ENCODE results near the gene KRTAP4-16. TPM values are rescaled to one million over a fixed set of nuclear protein-coding genes. Genes with fewer than 3 reads are reported as not detected.

KRTAP4-16 gene
- total RNA-seq, 1 experiment from 2014 or later, result not detected

DNA sequence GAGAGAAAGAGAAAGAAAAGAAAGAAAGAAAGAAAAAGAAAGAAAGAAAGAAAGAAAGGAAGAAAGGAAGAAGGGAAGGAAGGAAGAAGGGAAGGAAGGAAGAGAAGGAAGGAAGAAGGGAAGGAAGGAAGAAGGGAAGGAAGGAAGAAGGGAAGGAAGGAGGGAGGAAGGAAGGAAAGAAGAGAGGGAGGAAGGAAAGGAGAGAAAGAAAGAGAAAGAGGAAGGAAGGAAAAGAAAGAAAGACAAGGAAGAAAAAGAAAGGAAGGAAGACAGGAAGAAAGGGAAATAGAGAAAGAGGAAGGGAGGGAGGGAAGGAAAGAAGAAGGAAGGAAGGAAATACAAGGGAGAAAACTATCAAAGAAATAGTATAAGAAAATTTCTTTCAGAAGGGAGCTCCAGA lies 25.2 kb downstream of the KRTAP4-16 start:
- H3K27me3 Mint-ChIP-seq (ENCODE audit: insufficient read depth, unreplicated experiment), result peaks cover 8% of the 10 kb centered on the region
- H3K27ac Mint-ChIP-seq (ENCODE audit: low read depth, unreplicated experiment), result no peak overlapping the region
- ChIA-PET POLR2A (no interaction called here), CTCF (no interaction called here)
- H3K9me3 Mint-ChIP-seq (ENCODE audit: unreplicated experiment), result no peaks in the 10 kb centered on the region
- no peaks in the 10 kb centered on the region for H3K4me1 Mint-ChIP-seq (ENCODE audit: insufficient read depth, unreplicated experiment)
- BruUV-seq (replicated peaks), result no TSS peak
- H3K36me3 Mint-ChIP-seq (ENCODE audit: insufficient read depth, unreplicated experiment), result no peaks in the 10 kb centered on the region
- no peak for DNase-seq (ENCODE audit: unreplicated experiment)
- intact Hi-C loops (cut with micrococcal nuclease), result no loop called here
- TF ChIP-seq, protein P1, sequence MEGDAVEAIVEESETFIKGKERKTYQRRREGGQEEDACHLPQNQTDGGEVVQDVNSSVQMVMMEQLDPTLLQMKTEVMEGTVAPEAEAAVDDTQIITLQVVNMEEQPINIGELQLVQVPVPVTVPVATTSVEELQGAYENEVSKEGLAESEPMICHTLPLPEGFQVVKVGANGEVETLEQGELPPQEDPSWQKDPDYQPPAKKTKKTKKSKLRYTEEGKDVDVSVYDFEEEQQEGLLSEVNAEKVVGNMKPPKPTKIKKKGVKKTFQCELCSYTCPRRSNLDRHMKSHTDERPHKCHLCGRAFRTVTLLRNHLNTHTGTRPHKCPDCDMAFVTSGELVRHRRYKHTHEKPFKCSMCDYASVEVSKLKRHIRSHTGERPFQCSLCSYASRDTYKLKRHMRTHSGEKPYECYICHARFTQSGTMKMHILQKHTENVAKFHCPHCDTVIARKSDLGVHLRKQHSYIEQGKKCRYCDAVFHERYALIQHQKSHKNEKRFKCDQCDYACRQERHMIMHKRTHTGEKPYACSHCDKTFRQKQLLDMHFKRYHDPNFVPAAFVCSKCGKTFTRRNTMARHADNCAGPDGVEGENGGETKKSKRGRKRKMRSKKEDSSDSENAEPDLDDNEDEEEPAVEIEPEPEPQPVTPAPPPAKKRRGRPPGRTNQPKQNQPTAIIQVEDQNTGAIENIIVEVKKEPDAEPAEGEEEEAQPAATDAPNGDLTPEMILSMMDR (IDR thresholded peaks at IDR 0.05; ENCODE audit: unreplicated experiment), result no peak
- no peak overlapping the region for H3K4me3 Mint-ChIP-seq (ENCODE audit: unreplicated experiment)

DNA sequence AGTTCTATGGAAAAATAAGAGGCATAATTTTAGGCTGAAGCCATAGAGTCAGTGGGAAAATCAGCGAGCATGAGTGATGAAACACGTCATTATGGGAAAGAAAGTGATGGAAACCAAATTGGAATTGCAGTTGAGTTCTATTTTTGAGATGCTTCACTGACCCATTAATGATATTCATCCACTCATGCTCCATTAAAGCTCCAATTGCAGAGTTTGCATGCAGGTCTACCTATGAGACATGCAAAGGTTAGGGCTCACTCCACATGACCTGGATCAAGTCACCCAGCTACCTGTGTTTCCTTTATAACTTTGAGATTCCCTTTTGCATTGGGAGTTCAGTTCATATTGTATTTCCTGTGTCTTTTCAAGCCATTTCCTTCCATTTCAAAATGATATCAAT lies 28.3 kb downstream of the KRTAP4-16 start:
- TF ChIP-seq, protein P1 (IDR thresholded peaks at IDR 0.05; ENCODE audit: unreplicated experiment), result no peak
- Mint-ChIP-seq H3K27me3 (ENCODE audit: insufficient read depth, unreplicated experiment) (peaks cover 8% of the 10 kb centered on the region), H3K4me1 (ENCODE audit: insufficient read depth, unreplicated experiment) (no peaks in the 10 kb centered on the region), H3K27ac (ENCODE audit: low read depth, unreplicated experiment) (no peak overlapping the region), H3K36me3 (ENCODE audit: insufficient read depth, unreplicated experiment) (no peaks in the 10 kb centered on the region), H3K9me3 (ENCODE audit: unreplicated experiment) (no peaks in the 10 kb centered on the region), H3K4me3 (ENCODE audit: unreplicated experiment) (no peak overlapping the region)
- POLR2A ChIA-PET, result no interaction called here
- no TSS peak for BruUV-seq (replicated peaks)
- CTCF ChIA-PET, result no interaction called here
- intact Hi-C loops (cut with micrococcal nuclease), result no loop called here
- no peak for DNase-seq (ENCODE audit: unreplicated experiment)

DNA sequence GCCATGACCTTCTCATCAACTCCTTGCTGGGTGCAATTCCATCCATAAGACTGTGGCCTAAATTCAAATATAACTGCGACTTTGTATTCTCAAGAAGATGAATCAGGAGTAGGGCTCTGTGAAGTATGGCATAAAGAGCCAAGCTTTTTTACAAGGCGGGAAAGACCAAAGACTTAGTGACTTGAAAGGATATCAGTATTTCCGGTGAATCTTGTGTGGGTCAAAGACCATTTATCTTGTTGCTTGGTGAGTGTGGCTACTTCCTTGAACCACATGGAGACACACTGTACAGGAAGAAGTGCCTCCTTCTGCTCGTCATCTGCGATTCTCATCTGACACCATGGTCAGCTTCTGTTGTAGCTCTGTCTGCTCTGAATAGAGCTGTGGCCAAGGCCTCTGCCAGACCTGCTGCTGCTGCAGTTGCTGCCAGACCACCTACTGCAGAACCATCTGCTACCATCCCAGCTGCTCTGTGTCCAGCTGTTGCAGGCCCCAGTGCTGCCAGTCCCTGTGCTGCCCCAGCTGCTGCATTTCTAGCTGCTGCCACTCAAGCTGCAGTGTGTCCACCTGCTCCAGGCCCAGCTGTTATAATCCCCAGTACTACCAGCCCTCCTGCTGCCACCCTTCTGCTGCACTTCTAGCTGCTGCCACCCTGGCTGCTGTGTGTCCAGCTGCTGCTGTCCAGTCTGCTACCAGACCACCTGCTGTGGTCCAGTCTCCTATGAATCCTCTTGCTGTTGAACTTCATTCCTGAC lies 30.2 kb downstream of the KRTAP4-16 start:
- H3K27ac Mint-ChIP-seq (ENCODE audit: low read depth, unreplicated experiment), result no peak overlapping the region
- no TSS peak for BruUV-seq (replicated peaks)
- CTCF ChIA-PET, result interaction anchor here (0.6 kb wide), 1 partner anchor 478 kb away, joined by 4 read pairs; no protein-coding TSS in a partner anchor

DNA sequence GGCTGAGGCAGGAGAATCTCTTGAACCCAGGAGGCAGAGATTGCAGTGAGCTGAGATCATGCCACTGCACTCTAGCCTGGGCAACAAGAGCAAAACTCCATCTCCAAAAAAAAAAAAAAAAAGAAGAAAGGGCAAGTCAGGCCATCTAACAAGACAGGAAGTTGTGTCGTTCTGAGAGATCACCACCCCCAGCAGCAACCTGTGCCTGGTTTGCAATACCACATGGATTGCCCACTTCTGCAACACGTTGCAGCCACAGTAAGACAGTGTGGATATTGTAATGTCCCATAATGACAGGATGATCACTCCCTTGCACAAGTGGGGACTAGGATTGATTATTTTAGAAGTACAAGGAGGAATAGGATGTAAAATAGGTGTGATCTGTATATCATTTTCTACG lies 33.0 kb downstream of the KRTAP4-16 start:
- DNase-seq (ENCODE audit: unreplicated experiment), result no peak
- Mint-ChIP-seq H3K36me3 (ENCODE audit: insufficient read depth, unreplicated experiment) (peaks cover 4% of the 10 kb centered on the region), H3K9me3 (ENCODE audit: unreplicated experiment) (no peaks in the 10 kb centered on the region), H3K27ac (ENCODE audit: low read depth, unreplicated experiment) (no peak overlapping the region), H3K4me3 (ENCODE audit: unreplicated experiment) (no peak overlapping the region), H3K27me3 (ENCODE audit: insufficient read depth, unreplicated experiment) (no peaks in the 10 kb centered on the region), H3K4me1 (ENCODE audit: insufficient read depth, unreplicated experiment) (peaks cover 8% of the 10 kb centered on the region)
- TF ChIP-seq, protein P1 (IDR thresholded peaks at IDR 0.05; ENCODE audit: unreplicated experiment), result no peak
- intact Hi-C loops (cut with micrococcal nuclease), result loop anchor here (10.0 kb wide), 1 partner anchor 154 kb away; no protein-coding TSS in a partner anchor
- no TSS peak for BruUV-seq (replicated peaks)
- POLR2A ChIA-PET, result no interaction called here
- CTCF ChIA-PET, result no interaction called here

More for the DNA sequence above, 30.2 kb downstream of the KRTAP4-16 start:
- Mint-ChIP-seq H3K4me1 (ENCODE audit: insufficient read depth, unreplicated experiment) (no peaks in the 10 kb centered on the region), H3K27me3 (ENCODE audit: insufficient read depth, unreplicated experiment) (peaks cover 8% of the 10 kb centered on the region), H3K9me3 (ENCODE audit: unreplicated experiment) (no peaks in the 10 kb centered on the region), H3K4me3 (ENCODE audit: unreplicated experiment) (no peak overlapping the region), H3K36me3 (ENCODE audit: insufficient read depth, unreplicated experiment) (no peaks in the 10 kb centered on the region)
- TF ChIP-seq, protein P1 (IDR thresholded peaks at IDR 0.05; ENCODE audit: unreplicated experiment), result no peak
- intact Hi-C loops (cut with micrococcal nuclease), result no loop called here
- POLR2A ChIA-PET, result interaction anchor here (0.6 kb wide), 1 partner anchor 528 kb away, joined by 3 read pairs; no protein-coding TSS in a partner anchor
- DNase-seq (ENCODE audit: unreplicated experiment), result no peak

Measured in MCF 10A (cell line).